Measurements from ENCODE around the gene NAA60. TPM values are rescaled to one million over a fixed set of nuclear protein-coding genes. Genes with fewer than 3 reads are reported as not detected.

NAA60 gene
- total and polyA plus RNA-seq, 7 experiments from 2014 or later = 38.7 to 63.7 (median 55.3) TPM

DNA sequence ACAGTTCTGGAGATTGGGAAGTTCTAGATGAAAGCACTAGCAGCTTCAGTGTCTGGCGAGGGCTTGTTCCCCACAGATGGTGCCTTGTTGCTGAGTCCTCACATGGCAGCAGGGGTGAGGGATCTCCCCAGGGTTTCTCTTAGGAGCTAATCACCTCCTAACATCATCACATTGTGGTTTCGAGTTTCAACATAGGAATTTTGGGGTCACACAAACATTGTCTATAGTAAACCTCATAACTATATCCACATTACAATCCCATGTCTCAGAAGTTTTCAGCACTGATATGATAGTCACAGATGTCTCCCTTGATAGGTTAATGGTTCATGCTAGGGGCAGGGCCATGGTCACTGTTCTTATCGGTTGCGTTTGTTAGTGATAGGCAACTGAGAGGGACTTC, 71.1 kb downstream of the NAA60 start:
- H3K4me1 ChIP-seq (ENCODE audit: control insufficient read depth in 2 of 2, insufficient read depth in 2 of 2, low read length in 2 of 2) = peaks cover 11 to 21% of the 10 kb centered on the region in 2 donors
- Mint-ChIP-seq H3K4me3 (no peak overlapping the region), H3K4me1 (peaks cover 17 to 40% (median 33%) of the 10 kb centered on the region in 7 donors), H3K27me3 (no peaks in the 10 kb centered on the region), H3K9me3 (peaks cover 0 to 1% (median 0%) of the 10 kb centered on the region in 11 donors), H3K36me3 (peaks cover 15 to 58% (median 44%) of the 10 kb centered on the region in 5 donors), H3K27ac (peak overlapping the region in 2 of 9 donors; percentile 35 to 96)
- ATAC-seq (no peak), DNase-seq (no peak)
- intact Hi-C loops (cut with micrococcal nuclease) = no loop called here
- H3K27me3 ChIP-seq (ENCODE audit: control insufficient read depth in 2 of 2, insufficient read depth in 2 of 2, low read length in 2 of 2) = no peaks in the 10 kb centered on the region
- CTCF ChIA-PET = interaction anchor here (0.5 kb wide), 1 partner anchor 347 kb away, joined by 3 read pairs; no protein-coding TSS in a partner anchor
- H3K9me3 ChIP-seq (ENCODE audit: control insufficient read depth in 2 of 3, low read length in 3 of 3) = no peaks in the 10 kb centered on the region
- POLR2A ChIA-PET = interaction anchor here (1.2 kb wide), 1 partner anchor 331 kb away, joined by 3 read pairs; no protein-coding TSS in a partner anchor
- H3K4me3 ChIP-seq (ENCODE audit: low read length) = no peak overlapping the region
- H3K27ac ChIP-seq (ENCODE audit: low read depth, low read length) = no peak overlapping the region
- peaks cover 0 to 55% (median 26%) of the 10 kb centered on the region in 3 experiments for H3K36me3 ChIP-seq (ENCODE audit: control insufficient read depth in 2 of 3, insufficient read depth in 3 of 3, low read length in 3 of 3)

DNA sequence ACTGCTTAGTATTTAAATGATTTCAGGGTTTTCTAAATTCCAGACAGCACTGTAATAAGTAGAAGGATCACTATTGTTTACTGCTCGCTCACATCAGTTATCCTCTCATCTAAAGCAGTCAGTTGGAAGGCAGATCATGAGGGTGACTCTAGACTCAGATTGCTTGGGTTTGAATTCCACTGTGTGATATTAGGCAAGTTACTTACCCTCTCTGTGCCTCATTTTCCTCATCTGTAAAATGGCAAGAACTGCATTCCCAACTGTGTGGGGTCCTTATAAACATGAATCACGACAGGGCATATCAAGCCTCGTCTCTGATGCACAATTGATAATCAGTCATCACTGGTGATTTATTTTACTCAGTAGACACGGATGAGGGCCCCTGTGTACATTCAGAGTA, 72.4 kb downstream of the NAA60 start:
- no peak for ATAC-seq
- peaks cover 18 to 57% (median 50%) of the 10 kb centered on the region in 5 donors for H3K36me3 Mint-ChIP-seq
- CTCF ChIA-PET = interaction anchor here (1.1 kb wide), 1 partner anchor 11 kb away, joined by 4 read pairs; no protein-coding TSS in a partner anchor

DNA sequence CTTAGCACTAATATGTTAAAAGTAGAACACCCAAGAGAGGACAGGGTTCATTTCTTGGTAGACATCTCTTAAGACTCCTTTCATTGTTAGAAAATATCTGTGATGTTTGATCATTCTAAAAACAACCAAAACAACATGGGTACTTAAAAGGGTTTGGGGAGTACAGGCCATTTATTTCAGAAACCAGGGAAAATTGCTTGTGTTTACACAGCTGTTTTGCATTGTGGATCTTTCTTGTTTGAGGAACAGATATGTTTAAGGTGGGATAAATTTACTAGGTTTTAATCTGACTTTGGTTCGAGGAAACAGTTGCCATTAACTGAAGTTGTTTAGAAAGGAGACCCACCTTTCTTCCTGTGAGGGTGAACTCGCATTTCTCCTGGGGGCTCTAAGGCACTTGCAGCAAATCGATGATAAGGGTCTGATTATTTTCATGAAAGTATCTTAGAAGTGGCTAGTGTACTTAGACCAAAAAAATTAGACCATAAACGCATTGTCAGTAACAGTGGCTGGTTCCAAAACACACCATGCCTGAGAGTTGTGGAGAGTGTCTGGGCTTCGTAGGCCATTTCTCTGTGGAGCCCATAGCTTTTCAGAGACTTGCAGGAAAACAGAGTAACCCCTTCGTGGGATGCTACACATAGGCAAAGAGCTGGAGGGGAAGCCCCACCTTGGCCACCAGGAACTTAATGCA, 75.0 kb downstream of the NAA60 start:
- DNase-seq (no peak), ATAC-seq (no peak)
- H3K4me3 ChIP-seq (ENCODE audit: low read length) = no peak overlapping the region
- H3K4me3 Mint-ChIP-seq = no peak overlapping the region
- H3K4me1 Mint-ChIP-seq = peaks cover 0 to 19% (median 16%) of the 10 kb centered on the region in 7 donors
- no peaks in the 10 kb centered on the region for H3K4me1 ChIP-seq (ENCODE audit: control insufficient read depth in 2 of 2, insufficient read depth in 2 of 2, low read length in 2 of 2)
- H3K27me3 Mint-ChIP-seq = no peaks in the 10 kb centered on the region
- ChIA-PET POLR2A (no interaction called here), CTCF (interaction anchor here (0.6 kb wide), 1 partner anchor 76 kb away, joined by 3 read pairs; no protein-coding TSS in a partner anchor)
- intact Hi-C loops (cut with micrococcal nuclease) = no loop called here
- H3K27ac ChIP-seq (ENCODE audit: low read depth, low read length) = no peak overlapping the region
- no peaks in the 10 kb centered on the region for H3K27me3 ChIP-seq (ENCODE audit: control insufficient read depth in 2 of 2, insufficient read depth in 2 of 2, low read length in 2 of 2)
- H3K9me3 ChIP-seq (ENCODE audit: control insufficient read depth in 2 of 3, low read length in 3 of 3) = no peaks in the 10 kb centered on the region
- H3K36me3 Mint-ChIP-seq = peaks cover 18 to 67% (median 55%) of the 10 kb centered on the region in 5 donors
- no peak overlapping the region for H3K27ac Mint-ChIP-seq
- H3K36me3 ChIP-seq (ENCODE audit: control insufficient read depth in 2 of 3, insufficient read depth in 3 of 3, low read length in 3 of 3) = peaks cover 0 to 72% (median 22%) of the 10 kb centered on the region in 3 experiments
- H3K9me3 Mint-ChIP-seq = no peaks in the 10 kb centered on the region

More for the DNA sequence above, 72.4 kb downstream of the NAA60 start:
- no peak overlapping the region for H3K4me3 ChIP-seq (ENCODE audit: low read length)
- peak overlapping the region in 1 of 9 donors; percentile 17 for H3K27ac Mint-ChIP-seq
- H3K9me3 ChIP-seq (ENCODE audit: control insufficient read depth in 2 of 3, low read length in 3 of 3) = no peaks in the 10 kb centered on the region
- POLR2A ChIA-PET = no interaction called here
- H3K27ac ChIP-seq (ENCODE audit: low read depth, low read length) = no peak overlapping the region
- intact Hi-C loops (cut with micrococcal nuclease) = no loop called here
- H3K27me3 Mint-ChIP-seq = no peaks in the 10 kb centered on the region
- no peak overlapping the region for H3K4me3 Mint-ChIP-seq
- H3K9me3 Mint-ChIP-seq = peaks cover 0 to 1% (median 0%) of the 10 kb centered on the region in 11 donors
- DNase-seq = no peak
- peaks cover 8 to 32% (median 27%) of the 10 kb centered on the region in 7 donors for H3K4me1 Mint-ChIP-seq
- no peaks in the 10 kb centered on the region for H3K27me3 ChIP-seq (ENCODE audit: control insufficient read depth in 2 of 2, insufficient read depth in 2 of 2, low read length in 2 of 2)
- H3K36me3 ChIP-seq (ENCODE audit: control insufficient read depth in 2 of 3, insufficient read depth in 3 of 3, low read length in 3 of 3) = peaks cover 0 to 66% (median 26%) of the 10 kb centered on the region in 3 experiments
- H3K4me1 ChIP-seq (ENCODE audit: control insufficient read depth in 2 of 2, insufficient read depth in 2 of 2, low read length in 2 of 2) = peaks cover under 1 to 8% of the 10 kb centered on the region in 2 donors

- no peak for ATAC-seq
- Histone ChIP-seq H3K27me3 (ENCODE audit: control insufficient read depth in 2 of 2, insufficient read depth in 2 of 2, low read length in 2 of 2) (no peaks in the 10 kb centered on the region), H3K4me1 (ENCODE audit: control insufficient read depth in 2 of 2, insufficient read depth in 2 of 2, low read length in 2 of 2) (no peaks in the 10 kb centered on the region), H3K27ac (ENCODE audit: low read depth, low read length) (no peak overlapping the region), H3K4me3 (ENCODE audit: low read length) (no peak overlapping the region), H3K9me3 (ENCODE audit: control insufficient read depth in 2 of 3, low read length in 3 of 3) (no peaks in the 10 kb centered on the region), H3K36me3 (ENCODE audit: control insufficient read depth in 2 of 3, insufficient read depth in 3 of 3, low read length in 3 of 3) (peaks cover 0 to 72% (median 19%) of the 10 kb centered on the region in 3 experiments)
- ChIA-PET POLR2A (no interaction called here), CTCF (interaction anchor here (0.6 kb wide), 1 partner anchor 76 kb away, joined by 3 read pairs; no protein-coding TSS in a partner anchor)
- no peaks in the 10 kb centered on the region for H3K9me3 Mint-ChIP-seq
- peaks cover 14 to 67% (median 51%) of the 10 kb centered on the region in 5 donors for H3K36me3 Mint-ChIP-seq
- H3K27ac Mint-ChIP-seq = no peak overlapping the region
- no peaks in the 10 kb centered on the region for H3K27me3 Mint-ChIP-seq
- H3K4me3 Mint-ChIP-seq = no peak overlapping the region
- DNase-seq = no peak
- peaks cover 0 to 18% (median 11%) of the 10 kb centered on the region in 7 donors for H3K4me1 Mint-ChIP-seq
- intact Hi-C loops (cut with micrococcal nuclease) = no loop called here
Measured at GRCh38 chr16:3518986-3519348, 75.5 kb downstream of the NAA60 start.

DNA sequence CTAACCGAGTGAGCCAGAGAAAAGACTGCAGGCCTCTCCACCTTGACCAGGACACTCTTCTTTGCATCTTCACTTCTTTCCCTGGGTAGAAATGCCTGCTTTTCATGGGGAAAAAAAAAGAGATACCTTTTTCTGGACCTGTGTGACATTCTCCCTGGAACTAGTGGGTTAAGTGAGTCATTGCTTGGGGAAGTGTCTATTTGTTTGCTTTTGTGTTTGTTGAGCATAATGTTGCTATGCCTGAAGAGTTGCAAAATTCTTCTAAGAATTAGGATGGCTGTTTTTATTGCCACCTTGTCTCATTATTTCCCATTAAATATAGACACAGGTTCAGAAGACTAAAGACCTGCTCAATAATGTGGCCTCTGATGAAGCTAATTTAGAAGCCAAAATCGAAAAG, 76.1 kb downstream of the NAA60 start:
- Mint-ChIP-seq H3K27ac (peak overlapping the region in 2 of 9 donors; percentile 10 to 34), H3K4me1 (peaks cover 0 to 16% (median 11%) of the 10 kb centered on the region in 7 donors), H3K4me3 (no peak overlapping the region), H3K27me3 (no peaks in the 10 kb centered on the region), H3K36me3 (peaks cover 12 to 62% (median 46%) of the 10 kb centered on the region in 5 donors), H3K9me3 (no peaks in the 10 kb centered on the region)
- no peak for DNase-seq
- no peaks in the 10 kb centered on the region for H3K27me3 ChIP-seq (ENCODE audit: control insufficient read depth in 2 of 2, insufficient read depth in 2 of 2, low read length in 2 of 2)
- intact Hi-C loops (cut with micrococcal nuclease) = no loop called here
- ATAC-seq = no peak
- CTCF ChIA-PET = no interaction called here
- peaks cover 0 to 70% (median 13%) of the 10 kb centered on the region in 3 experiments for H3K36me3 ChIP-seq (ENCODE audit: control insufficient read depth in 2 of 3, insufficient read depth in 3 of 3, low read length in 3 of 3)
- no peaks in the 10 kb centered on the region for H3K9me3 ChIP-seq (ENCODE audit: control insufficient read depth in 2 of 3, low read length in 3 of 3)
- no peak overlapping the region for H3K4me3 ChIP-seq (ENCODE audit: low read length)
- POLR2A ChIA-PET = interaction anchor here (0.6 kb wide), 1 partner anchor 385 kb away, joined by 4 read pairs; the partner anchor contains the start of gene ZNF213
- H3K4me1 ChIP-seq (ENCODE audit: control insufficient read depth in 2 of 2, insufficient read depth in 2 of 2, low read length in 2 of 2) = no peaks in the 10 kb centered on the region
- H3K27ac ChIP-seq (ENCODE audit: low read depth, low read length) = no peak overlapping the region

DNA sequence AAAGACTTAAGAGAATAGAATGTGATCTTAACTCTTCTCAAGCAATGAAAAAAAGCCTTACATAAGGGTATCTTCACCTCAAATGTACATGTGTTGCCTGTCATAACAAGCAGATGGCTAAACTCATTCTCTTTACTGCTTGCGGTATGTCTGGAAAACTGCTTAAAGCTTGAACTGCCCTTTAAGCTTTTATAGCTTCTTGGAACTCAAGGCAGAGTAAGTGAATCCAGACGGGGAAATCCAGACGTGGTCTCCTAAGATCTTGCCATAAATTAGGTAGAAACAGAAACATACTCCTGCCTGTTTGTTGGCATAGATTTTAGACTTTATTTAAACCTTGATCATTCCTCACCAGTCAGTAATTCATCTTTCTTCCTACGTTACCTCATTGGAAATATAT, 76.9 kb downstream of the NAA60 start:
- no peaks in the 10 kb centered on the region for H3K4me1 ChIP-seq (ENCODE audit: control insufficient read depth in 2 of 2, insufficient read depth in 2 of 2, low read length in 2 of 2)
- Mint-ChIP-seq H3K36me3 (peaks cover 12 to 60% (median 44%) of the 10 kb centered on the region in 5 donors), H3K4me3 (no peak overlapping the region), H3K27ac (peak overlapping the region in 2 of 9 donors; percentile 21 to 28), H3K4me1 (peaks cover 0 to 18% (median 11%) of the 10 kb centered on the region in 7 donors), H3K27me3 (no peaks in the 10 kb centered on the region), H3K9me3 (no peaks in the 10 kb centered on the region)
- ATAC-seq (no peak), DNase-seq (no peak)
- intact Hi-C loops (cut with micrococcal nuclease) = no loop called here
- H3K27me3 ChIP-seq (ENCODE audit: control insufficient read depth in 2 of 2, insufficient read depth in 2 of 2, low read length in 2 of 2) = no peaks in the 10 kb centered on the region
- H3K9me3 ChIP-seq (ENCODE audit: control insufficient read depth in 2 of 3, low read length in 3 of 3) = no peaks in the 10 kb centered on the region
- peaks cover 0 to 70% (median 17%) of the 10 kb centered on the region in 3 experiments for H3K36me3 ChIP-seq (ENCODE audit: control insufficient read depth in 2 of 3, insufficient read depth in 3 of 3, low read length in 3 of 3)
- H3K4me3 ChIP-seq (ENCODE audit: low read length) = no peak overlapping the region
- no peak overlapping the region for H3K27ac ChIP-seq (ENCODE audit: low read depth, low read length)
- ChIA-PET POLR2A (interaction anchor here (0.6 kb wide), 1 partner anchor 385 kb away, joined by 4 read pairs; the partner anchor contains the start of gene ZNF213), CTCF (no interaction called here)

All from naive thymus-derived CD4-positive, alpha-beta T cell (primary cell).